ENCODE measurements around the gene POLD4. TPM values are rescaled to one million over a fixed set of nuclear protein-coding genes. Genes with fewer than 3 reads are reported as not detected.

POLD4 gene
- total and polyA plus RNA-seq, 10 donors, result 81.4 to 290 (median 128) TPM

DNA sequence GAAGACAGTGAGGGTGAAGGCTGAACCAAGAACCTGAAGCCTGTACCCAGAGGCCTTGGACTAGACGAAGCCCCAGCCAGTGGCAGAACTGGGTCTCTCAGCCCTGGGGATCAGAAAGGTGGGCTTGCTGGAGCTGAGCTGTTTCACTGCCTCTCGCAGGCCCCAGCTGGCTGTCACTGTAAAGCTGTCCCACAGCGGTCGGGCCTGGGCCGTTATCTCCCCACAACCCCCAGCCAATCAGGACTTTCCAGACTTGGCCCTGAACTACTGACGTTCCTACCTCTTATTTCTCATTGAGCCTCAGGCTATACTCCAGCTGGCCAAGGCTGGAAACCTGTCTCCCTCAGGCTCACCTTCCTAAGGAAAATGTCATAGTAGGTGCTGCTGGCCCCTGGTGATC, 44.2 kb upstream of the POLD4 start:
- Histone ChIP-seq H3K27me3 (replicated peaks in 1 of 7) (no peaks in the 10 kb centered on the region), H3K36me3 (peaks cover 0 to 77% (median 51%) of the 10 kb centered on the region in 6 donors)
- intact Hi-C loops (cut with DNase I; ENCODE audit: low total_unique reads), result loop anchor here (5.0 kb wide), 1 partner anchor 110 kb away; the partner anchor contains the start of genes CDK2AP2 and PITPNM1

DNA sequence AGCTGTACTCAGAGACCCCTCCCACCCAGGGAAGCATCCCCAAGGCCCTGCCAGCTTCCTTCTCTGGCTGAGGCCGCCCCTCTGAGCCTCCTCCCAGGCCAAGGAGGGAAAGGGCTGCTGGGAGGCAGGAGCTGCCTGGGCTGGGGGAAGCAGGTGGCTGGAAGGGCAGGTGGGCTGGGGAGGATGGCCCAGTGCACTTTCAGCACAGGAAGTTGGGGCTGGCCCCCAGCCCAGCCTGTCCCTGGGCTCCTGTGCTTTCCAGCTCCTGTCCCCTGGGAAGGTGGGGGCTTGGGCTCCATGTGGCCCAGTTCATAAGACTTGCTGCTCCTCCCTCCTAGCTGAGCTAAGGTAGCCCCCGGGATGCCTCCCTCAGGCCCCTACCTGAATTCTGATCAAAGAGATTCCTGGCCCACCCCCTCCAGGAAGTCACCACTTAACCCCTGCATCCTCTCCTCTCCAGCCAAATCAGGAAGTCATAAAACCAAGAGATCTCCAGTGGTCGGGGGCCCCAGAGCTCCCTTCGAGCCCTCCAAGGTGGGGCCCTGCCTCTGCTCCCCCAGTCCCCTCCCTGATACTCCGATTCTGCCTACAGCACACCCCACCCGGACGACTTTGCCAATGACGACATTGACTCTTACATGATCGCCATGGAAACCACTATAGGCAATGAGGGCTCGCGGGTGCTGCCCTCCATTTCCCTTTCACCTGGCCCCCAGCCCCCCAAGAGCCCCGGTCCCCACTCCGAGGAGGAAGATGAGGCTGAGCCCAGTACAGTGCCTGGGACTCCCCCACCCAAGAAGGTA, 43.4 kb upstream of the POLD4 start:
- 16 to 21% (median 18%) methylated on average over 9 to 13 of the region's 13 CpGs for WGBS, 5 donors
- H3K36me3 ChIP-seq, result peaks cover 0 to 77% (median 51%) of the 10 kb centered on the region in 6 donors
- peak overlapping the region in 7 of 8 donors; percentile 11 to 75 (median 37) for H3K27ac ChIP-seq
- H3K9me3 ChIP-seq, result no peaks in the 10 kb centered on the region
- TF ChIP-seq POLR2AphosphoS5 (IDR thresholded peaks at IDR 0.05) (peak in 2 of 3 donors; percentile 54 to 75), POLR2A (IDR thresholded peaks at IDR 0.05) (no peak)
- H3K27me3 ChIP-seq (replicated peaks in 1 of 7), result no peaks in the 10 kb centered on the region
- intact Hi-C loops (cut with DNase I; ENCODE audit: low total_unique reads), result loop anchor here (5.0 kb wide), 1 partner anchor 111 kb away; the partner anchor contains the start of genes CDK2AP2 and PITPNM1
- DNase-seq, result peak; percentile 75
- no peak overlapping the region for H3K4me3 ChIP-seq
- H3K4me1 ChIP-seq, result peaks cover 37 to 89% (median 62%) of the 10 kb centered on the region in 6 donors

More for the DNA sequence above, 44.2 kb upstream of the POLD4 start:
- no peak for TF ChIP-seq POLR2A (IDR thresholded peaks at IDR 0.05)
- TF ChIP-seq POLR2AphosphoS5 (IDR thresholded peaks at IDR 0.05), result no peak
- TF ChIP-seq, protein P1, sequence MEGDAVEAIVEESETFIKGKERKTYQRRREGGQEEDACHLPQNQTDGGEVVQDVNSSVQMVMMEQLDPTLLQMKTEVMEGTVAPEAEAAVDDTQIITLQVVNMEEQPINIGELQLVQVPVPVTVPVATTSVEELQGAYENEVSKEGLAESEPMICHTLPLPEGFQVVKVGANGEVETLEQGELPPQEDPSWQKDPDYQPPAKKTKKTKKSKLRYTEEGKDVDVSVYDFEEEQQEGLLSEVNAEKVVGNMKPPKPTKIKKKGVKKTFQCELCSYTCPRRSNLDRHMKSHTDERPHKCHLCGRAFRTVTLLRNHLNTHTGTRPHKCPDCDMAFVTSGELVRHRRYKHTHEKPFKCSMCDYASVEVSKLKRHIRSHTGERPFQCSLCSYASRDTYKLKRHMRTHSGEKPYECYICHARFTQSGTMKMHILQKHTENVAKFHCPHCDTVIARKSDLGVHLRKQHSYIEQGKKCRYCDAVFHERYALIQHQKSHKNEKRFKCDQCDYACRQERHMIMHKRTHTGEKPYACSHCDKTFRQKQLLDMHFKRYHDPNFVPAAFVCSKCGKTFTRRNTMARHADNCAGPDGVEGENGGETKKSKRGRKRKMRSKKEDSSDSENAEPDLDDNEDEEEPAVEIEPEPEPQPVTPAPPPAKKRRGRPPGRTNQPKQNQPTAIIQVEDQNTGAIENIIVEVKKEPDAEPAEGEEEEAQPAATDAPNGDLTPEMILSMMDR (IDR thresholded peaks at IDR 0.05 in 8 of 11, conservative IDR thresholded peaks at IDR 0.05 in 3 of 11), result no peak
- H3K4me1 ChIP-seq, result peaks cover 34 to 90% (median 64%) of the 10 kb centered on the region in 6 donors
- WGBS, 5 donors, result 70 to 88% (median 81%) methylated on average over 5 to 6 of the region's 6 CpGs
- peak overlapping the region in 4 of 8 donors; percentile 26 to 75 (median 58) for H3K27ac ChIP-seq
- no peak overlapping the region for H3K4me3 ChIP-seq
- no peaks in the 10 kb centered on the region for H3K9me3 ChIP-seq
- no peak for DNase-seq

DNA sequence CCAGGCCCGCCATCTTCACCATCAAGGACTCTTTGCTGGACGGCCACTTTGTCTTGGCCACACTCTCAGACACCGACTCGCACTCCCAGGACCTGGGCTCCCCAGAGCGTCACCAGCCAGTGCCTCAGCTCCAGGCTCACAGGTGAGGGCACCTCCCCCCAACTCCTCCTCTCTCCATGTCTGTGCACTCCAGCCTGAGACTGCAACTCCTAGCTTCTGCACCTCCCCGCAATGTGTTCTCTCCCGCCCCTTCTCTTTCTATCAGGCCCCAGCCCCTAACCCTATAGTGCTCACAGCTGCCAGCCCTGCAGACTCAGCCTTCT, 42.9 kb upstream of the POLD4 start:
- H3K36me3 ChIP-seq, result peaks cover 0 to 77% (median 51%) of the 10 kb centered on the region in 6 donors
- H3K4me1 ChIP-seq, result peaks cover 37 to 92% (median 65%) of the 10 kb centered on the region in 6 donors
- no peaks in the 10 kb centered on the region for H3K27me3 ChIP-seq (replicated peaks in 1 of 7)
- H3K4me3 ChIP-seq, result no peak overlapping the region
- H3K9me3 ChIP-seq, result no peaks in the 10 kb centered on the region
- H3K27ac ChIP-seq, result peak overlapping the region in 4 of 8 donors; percentile 37 to 75 (median 58)
- TF ChIP-seq, protein P1 (IDR thresholded peaks at IDR 0.05 in 8 of 11, conservative IDR thresholded peaks at IDR 0.05 in 3 of 11), result no peak
- TF ChIP-seq POLR2A (IDR thresholded peaks at IDR 0.05), result no peak
- TF ChIP-seq POLR2AphosphoS5 (IDR thresholded peaks at IDR 0.05), result no peak
- WGBS, 5 donors, result 92 to 97% (median 94%) methylated on average over 7 of the region's 7 CpGs
- intact Hi-C loops (cut with DNase I; ENCODE audit: low total_unique reads), result loop anchor here (5.0 kb wide), 1 partner anchor 111 kb away; the partner anchor contains the start of genes CDK2AP2 and PITPNM1
- DNase-seq, result no peak

DNA sequence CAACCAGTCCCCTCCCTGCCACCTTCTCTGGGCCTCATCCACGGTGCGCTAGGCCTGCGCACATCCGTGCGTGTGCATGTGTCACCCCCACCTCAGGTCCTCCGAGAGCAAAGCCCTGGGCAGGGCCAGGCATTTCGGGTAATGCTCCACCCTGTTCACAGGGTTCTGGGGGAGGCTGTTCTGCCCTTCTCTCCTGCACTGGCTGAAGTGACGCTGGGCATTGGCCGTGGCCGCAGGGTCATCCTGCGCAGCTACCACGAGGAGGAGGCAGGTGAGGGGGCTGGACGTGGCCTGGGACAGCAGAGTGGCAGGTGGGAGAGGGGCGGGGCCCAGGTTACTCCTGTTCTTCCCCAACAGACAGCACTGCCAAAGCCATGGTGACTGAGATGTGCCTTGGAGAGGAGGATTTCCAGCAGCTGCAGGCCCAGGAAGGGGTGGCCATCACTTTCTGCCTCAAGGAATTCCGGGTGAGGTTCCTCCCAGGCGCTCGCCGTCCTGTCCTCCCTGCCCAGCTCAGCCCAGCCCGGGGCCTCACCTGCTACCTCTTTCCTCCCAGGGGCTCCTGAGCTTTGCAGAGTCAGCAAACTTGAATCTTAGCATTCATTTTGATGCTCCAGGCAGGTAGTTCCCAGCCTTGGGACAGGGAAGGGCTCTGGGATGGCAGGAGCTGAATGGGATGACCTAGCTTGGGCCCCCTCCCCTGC, 42.4 kb upstream of the POLD4 start:
- 86 to 95% (median 89%) methylated on average over 13 to 19 of the region's 19 CpGs for WGBS, 5 donors
- Histone ChIP-seq H3K36me3 (peaks cover 0 to 76% (median 51%) of the 10 kb centered on the region in 6 donors), H3K4me3 (no peak overlapping the region), H3K9me3 (no peaks in the 10 kb centered on the region), H3K27me3 (replicated peaks in 1 of 7) (no peaks in the 10 kb centered on the region), H3K27ac (peak overlapping the region in 1 of 8 donors; percentile 75), H3K4me1 (peaks cover 41 to 92% (median 66%) of the 10 kb centered on the region in 6 donors)
- intact Hi-C loops (cut with DNase I; ENCODE audit: low total_unique reads), result loop anchor here (5.0 kb wide), 1 partner anchor 112 kb away; the partner anchor contains the start of genes CDK2AP2 and PITPNM1
- TF ChIP-seq POLR2AphosphoS5 (IDR thresholded peaks at IDR 0.05), result peak in 2 of 3 donors; percentile 4 to 70
- TF ChIP-seq, protein P1 (IDR thresholded peaks at IDR 0.05 in 8 of 11, conservative IDR thresholded peaks at IDR 0.05 in 3 of 11), result no peak
- DNase-seq, result peak; percentile 75

Data from spleen (tissue), 11 donors.